Astrocyte of the cerebellum (primary cell): ENCODE data around the gene ELOVL7.
"Not testable (repeated sequence)": the region's sequence is repeated elsewhere in the genome, so short reads cannot be mapped to it uniquely, and the experiment has no call there.

ENCODE experiments used
- DNase-seq: peaks from one replicate; pipeline ENCODE4 v3.0.0-alpha.2; 2011; ENCODE audit warnings: low read depth
- H3K4me3 ChIP-seq: 2 replicates; pipeline ENCODE4 v1.5.1; 2011; ENCODE audit warnings: mild to moderate bottlenecking, low read depth, low read length, moderate library complexity
- CTCF ChIP-seq: IDR thresholded peaks from 2 replicates; pipeline ENCODE4 v1.5.1; 2012; ENCODE audit warnings: low read length, low read depth, moderate library complexity, mild to moderate bottlenecking; ENCODE audit errors: missing control alignments
- in situ Hi-C: cut with HindIII; loops from 2 replicates; pipeline ENCODE4 v1.10.0; 2017; ENCODE audit warnings: low sequenced_read_pairs

ELOVL7 gene

DNA sequence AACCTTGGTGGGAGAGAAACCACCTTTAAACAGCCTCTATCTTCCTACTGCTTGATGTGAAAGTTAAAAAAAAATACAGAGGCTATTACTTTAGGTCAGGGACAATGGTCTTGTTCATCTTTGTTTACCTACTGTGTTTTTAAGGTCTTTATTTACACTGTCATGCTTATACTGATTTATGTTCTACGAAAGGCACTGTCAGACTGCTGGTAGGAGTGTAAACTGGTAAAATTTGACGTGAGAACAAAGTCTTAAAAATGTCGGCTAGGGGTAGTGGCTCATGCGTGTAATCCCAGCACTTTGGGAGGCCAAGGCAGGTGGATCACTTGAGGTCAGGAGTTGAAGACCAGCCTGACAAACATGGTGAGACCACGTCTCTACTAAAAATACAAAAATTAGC lies 42.1 kb upstream of the ELOVL7 start:
- no peak for DNase-seq
- in situ Hi-C loops: no loop called here
- TF ChIP-seq CTCF: no peak
- H3K4me3 ChIP-seq: no peak overlapping the region

DNA sequence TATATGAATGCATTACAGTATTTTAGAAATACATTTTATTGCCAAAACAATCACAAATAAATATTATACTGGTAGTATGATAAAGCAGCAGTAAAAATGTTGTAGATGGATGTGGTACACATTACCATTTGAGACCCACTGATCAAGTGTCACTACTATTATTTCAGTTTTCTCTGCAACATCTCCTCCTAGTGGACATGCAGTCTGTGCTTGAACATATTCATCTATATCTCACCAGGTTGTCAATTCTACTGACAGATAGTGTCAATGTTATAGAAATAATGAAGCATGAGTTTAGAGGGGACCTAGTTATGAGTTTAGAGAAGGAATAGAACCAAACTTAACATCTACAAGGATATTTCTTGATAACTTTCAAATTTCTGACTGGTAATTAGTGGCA lies 39.2 kb upstream of the ELOVL7 start:
- DNase-seq: no peak
- in situ Hi-C loops: no loop called here
- H3K4me3 ChIP-seq: no peak overlapping the region
- peak; percentile 28 for TF ChIP-seq CTCF

- no peak for TF ChIP-seq CTCF
- no peak for DNase-seq
- in situ Hi-C loops: no loop called here
- H3K4me3 ChIP-seq: no peak overlapping the region
Measured at GRCh38 chr5:60872892-60873291, 28.8 kb upstream of the ELOVL7 start.

- in situ Hi-C loops: no loop called here
- H3K4me3 ChIP-seq: no peak overlapping the region
- no peak for DNase-seq
- no peak for TF ChIP-seq CTCF
Measured at GRCh38 chr5:60870857-60871256, 26.8 kb upstream of the ELOVL7 start.

DNA sequence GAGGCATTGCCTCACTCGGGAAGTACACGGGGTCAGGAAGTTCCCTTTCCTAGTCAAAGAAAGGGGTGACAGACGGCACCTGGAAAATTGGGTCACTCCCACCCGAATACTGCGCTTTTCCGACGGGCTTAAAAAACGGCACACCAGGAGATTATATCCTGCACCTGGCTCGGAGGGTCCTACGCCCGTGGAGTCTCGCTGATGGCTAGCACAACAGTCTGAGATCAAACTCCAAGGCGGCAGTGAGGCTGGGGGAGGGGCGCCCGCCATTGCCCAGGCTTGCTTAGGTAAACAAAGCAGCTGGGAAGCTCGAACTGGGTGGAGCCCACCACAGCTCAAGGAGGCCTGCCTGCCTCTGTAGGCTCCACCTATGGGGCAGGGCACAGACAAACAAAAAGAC lies 16.5 kb upstream of the ELOVL7 start:
- DNase-seq, H3K4me3 ChIP-seq, in situ Hi-C loops: not testable (repeated sequence)

- no peak for TF ChIP-seq CTCF
- no peak for DNase-seq
- in situ Hi-C loops: no loop called here
- no peak overlapping the region for H3K4me3 ChIP-seq
Measured at GRCh38 chr5:60856066-60856465, 12.0 kb upstream of the ELOVL7 start.

DNA sequence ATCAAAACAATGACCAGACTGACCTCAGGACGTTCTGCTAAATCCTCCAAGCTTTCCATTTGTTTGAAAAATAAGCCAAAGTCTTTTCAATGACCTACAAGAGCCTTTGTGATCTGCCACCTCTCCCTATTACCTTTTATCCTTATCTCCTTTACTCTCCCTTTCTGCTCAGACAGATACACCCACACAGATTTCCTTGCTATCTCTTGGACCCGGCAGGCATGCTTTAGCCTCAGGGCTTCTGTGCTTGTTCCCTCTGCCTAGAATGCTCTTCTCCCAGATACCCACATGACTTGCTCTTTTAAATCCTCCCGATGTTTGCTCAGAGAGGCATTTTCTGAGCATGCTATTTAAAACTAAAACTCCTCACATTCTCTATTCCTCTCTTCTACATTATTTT lies 8.9 kb upstream of the ELOVL7 start:
- in situ Hi-C loops: no loop called here
- TF ChIP-seq CTCF: no peak
- no peak for DNase-seq

More for the DNA sequence above, 8.9 kb upstream of the ELOVL7 start:
- no peak overlapping the region for H3K4me3 ChIP-seq
